Measurements from ENCODE around the gene MCF2.
"Not testable (repeated sequence)": the region's sequence is repeated elsewhere in the genome, so short reads cannot be mapped to it uniquely, and the experiment has no call there.

MCF2 gene

GRCh38 chrX:139691493-139691842, 16.5 kb downstream of the MCF2 start:
- CTCF ChIA-PET, result interaction anchor here (0.6 to 0.7 kb wide), 2 partner anchors 32 to 673 kb away, joined by 3 read pairs; no protein-coding TSS in a partner anchor
- Histone ChIP-seq H3K36me3 (ENCODE audit: control insufficient read depth in 2 of 2, insufficient read depth in 1 of 2, low read length in 2 of 2) (no peaks in the 10 kb centered on the region), H3K27ac (ENCODE audit: extremely low read depth, low read depth, low read length) (no peak overlapping the region), H3K4me3 (ENCODE audit: low read depth, low read length) (peak overlapping the region; percentile 35; the same call in 1 of the 2 replicates), H3K4me1 (ENCODE audit: control insufficient read depth, insufficient read depth, low read length) (no peaks in the 10 kb centered on the region), H3K9me3 (ENCODE audit: control insufficient read depth, insufficient read depth, low read depth, low read length) (no peaks in the 10 kb centered on the region)
- TF ChIP-seq OSR2 (tag by site-specific recombination; IDR thresholded peaks at IDR 0.05) (no peak), ZNF777 (tag by site-specific recombination; IDR thresholded peaks at IDR 0.05; ENCODE audit: borderline replicate concordance) (no peak), ZNF629 (tag by site-specific recombination; IDR thresholded peaks at IDR 0.05) (no peak), ZNF677 (tag by site-specific recombination; IDR thresholded peaks at IDR 0.05) (no peak), ZNF157 (tag by site-specific recombination; IDR thresholded peaks at IDR 0.05) (no peak), MEIS1 (CRISPR knock-in tag; IDR thresholded peaks at IDR 0.05; ENCODE audit: borderline replicate concordance) (no peak), OVOL3 (tag by site-specific recombination; IDR thresholded peaks at IDR 0.05) (no peak), ZBTB11 (tag by site-specific recombination; conservative IDR thresholded peaks at IDR 0.05; ENCODE audit: low read depth) (no peak), SCRT2 (tag by site-specific recombination; IDR thresholded peaks at IDR 0.05) (no peak), ZNF148 (tag by site-specific recombination; IDR thresholded peaks at IDR 0.05; ENCODE audit: borderline replicate concordance) (no peak), ZNF18 (tag by site-specific recombination; IDR thresholded peaks at IDR 0.05) (no peak), ZNF639 (tag by site-specific recombination; IDR thresholded peaks at IDR 0.05) (no peak), ZNF16 (tag by site-specific recombination; IDR thresholded peaks at IDR 0.05; ENCODE audit: low read depth) (no peak), GFI1B (tag by site-specific recombination; IDR thresholded peaks at IDR 0.05) (no peak), ZNF248 (tag by site-specific recombination; IDR thresholded peaks at IDR 0.05) (no peak), ZNF558 (tag by site-specific recombination; IDR thresholded peaks at IDR 0.05) (no peak), HIC1 (tag by site-specific recombination; IDR thresholded peaks at IDR 0.05) (no peak)
- POLR2A ChIA-PET, result no interaction called here

- H3K9me3 ChIP-seq (ENCODE audit: control insufficient read depth, insufficient read depth, low read depth, low read length); POLR2A ChIA-PET; H3K36me3 ChIP-seq (ENCODE audit: control insufficient read depth in 2 of 2, insufficient read depth in 1 of 2, low read length in 2 of 2); H3K4me3 ChIP-seq (ENCODE audit: low read depth, low read length); H3K4me1 ChIP-seq (ENCODE audit: control insufficient read depth, insufficient read depth, low read length); H3K27ac ChIP-seq (ENCODE audit: extremely low read depth, low read depth, low read length): not testable (repeated sequence)
- CTCF ChIA-PET, result interaction anchor here (0.6 kb wide), 1 partner anchor 97 kb away, joined by 5 read pairs; no protein-coding TSS in a partner anchor
These were observed 22.8 kb downstream of the MCF2 start for GRCh38 chrX:139685175-139685574.
